HepG2 (cell line): ENCODE measurements around the gene SNRPD3. TPM values are rescaled to one million over a fixed set of nuclear protein-coding genes. Genes with fewer than 3 reads are reported as not detected.
A peak's percentile ranks its signal among the peaks of the same experiment; 100 is the strongest.

ENCODE experiments used
- ATAC-seq: fragments of 200-7000 bp; cut with Tn5 transposase; 3 replicates; pipeline ENCODE4 v1.9.1; 2020; ENCODE audit warnings: mild to moderate bottlenecking, moderate library complexity
- BruUV-seq: library from RNA; stranded (reverse); fragments of 400-500 nt; replicated peaks from 2 replicates; lab custom pipeline; 2021; lab: Mats Ljungman, UMichigan
- CTCF ChIA-PET: fragments of 300-600 bp; formaldehyde crosslinking; extraction: SDS; loops from one replicate; lab custom pipeline; 2021; ENCODE audit warnings: low total read pairs, inconsistent platforms, low intra/inter-chr PET ratio; lab: Yijun Ruan, JAX
- POLR2A ChIA-PET: fragments of 350-600 bp; sonication (Branson Sonifier 250); formaldehyde crosslinking; loops from one replicate; lab custom pipeline; 2020; ENCODE audit warnings: antibody characterized with exemption, inconsistent platforms; lab: Yijun Ruan, JAX
- DNase-seq: peaks from one replicate; pipeline ENCODE4 v3.0.0-alpha.2; 2015; ENCODE audit warnings: low spot score
- FAIRE-seq: peaks from 3 replicates; lab custom pipeline; 2011; peaks lifted over from hg19 to GRCh38; lab: Jason Lieb, UNC
- H2AFZ ChIP-seq: one replicate; pipeline ENCODE4 v1.6.1; 2011; ENCODE audit warnings: low read length, inconsistent platforms
- H3K27ac ChIP-seq: fragments of 300-600 bp; 3 replicates; pipeline ENCODE4 v1.8.0; 2011; ENCODE audit warnings: mixed run types, mild to moderate bottlenecking, mixed read lengths, low read length, inconsistent platforms; ENCODE audit not compliant: insufficient read depth; ENCODE audit errors: extremely low read length
- H3K27me3 ChIP-seq, 2 experiments: fragments of 200-600 bp in 1 of 2; 2 replicates in 1 of 2; 3 replicates in 1 of 2; pipeline versions ENCODE4 v1.6.0 to v1.8.0; 2011; ENCODE audit warnings: low read length in 2 of 2, mild to moderate bottlenecking in 2 of 2, moderate library complexity in 2 of 2, inconsistent platforms in 1 of 2; ENCODE audit not compliant: insufficient read depth in 2 of 2, control insufficient read depth in 1 of 2
- H3K36me3 ChIP-seq, 2 experiments: fragments of 200-600 bp in 1 of 2; replicated peaks in 1 of 2; 2 replicates in 1 of 2; 3 replicates in 1 of 2; pipeline versions ENCODE4 v1.5.1 to v1.8.0; 2011; ENCODE audit warnings: low read length in 2 of 2, inconsistent platforms in 1 of 2; ENCODE audit not compliant: insufficient read depth in 2 of 2, control insufficient read depth in 1 of 2
- H3K4me1 ChIP-seq: 2 replicates; pipeline ENCODE4 v1.5.1; 2012; ENCODE audit warnings: low read length, inconsistent platforms; ENCODE audit not compliant: insufficient read depth
- H3K4me2 ChIP-seq: 2 replicates; pipeline ENCODE4 v1.6.0; 2011; ENCODE audit warnings: low read depth, low read length, inconsistent platforms
- H3K4me3 ChIP-seq, 3 experiments: fragments of 200-600 bp in 1 of 3; sonication (generic), shearing (Covaris generic) in 1 of 3; replicated peaks in 1 of 3; 2 replicates each; pipeline ENCODE4 v1.5.1; 2011 to 2016; ENCODE audit warnings: low read length in 3 of 3, inconsistent platforms in 2 of 3, low read depth in 2 of 3, mild to moderate bottlenecking in 2 of 3, control low read depth in 1 of 3, mixed read lengths in 1 of 3; ENCODE audit not compliant: insufficient read depth in 1 of 3
- H3K79me2 ChIP-seq: one replicate; pipeline ENCODE4 v1.6.1; 2011; ENCODE audit warnings: low read length, inconsistent platforms; ENCODE audit not compliant: insufficient read depth
- H3K9ac ChIP-seq: 2 replicates; pipeline ENCODE4 v1.6.0; 2011; ENCODE audit warnings: mild to moderate bottlenecking, low read depth, low read length, inconsistent platforms; ENCODE audit not compliant: insufficient read depth
- H3K9me3 ChIP-seq: 2 replicates; pipeline ENCODE4 v1.5.1; 2012; ENCODE audit warnings: mild to moderate bottlenecking, low read length
- H4K20me1 ChIP-seq: 2 replicates; pipeline ENCODE4 v1.6.0; 2011; ENCODE audit warnings: inconsistent platforms, mild to moderate bottlenecking, low read length, moderate library complexity; ENCODE audit not compliant: insufficient read depth
- ESRRA ChIP-seq: sonication (generic); formaldehyde crosslinking; IDR thresholded peaks from 2 replicates; pipeline ENCODE4 v1.5.1; 2020; ENCODE audit warnings: mild to moderate bottlenecking, low read depth, missing genetic modification reagents
- KDM3A ChIP-seq: IDR thresholded peaks from 2 replicates; pipeline ENCODE4 v1.6.1; 2018; ENCODE audit warnings: low read depth, missing compliant biosample characterization
- KDM6A ChIP-seq: IDR thresholded peaks from 2 replicates; pipeline ENCODE4 v1.6.1; 2016; ENCODE audit warnings: low read depth
- MED1 ChIP-seq: sonication (generic); formaldehyde crosslinking; IDR thresholded peaks from 2 replicates; pipeline ENCODE4 v1.4.0; 2020; ENCODE audit warnings: missing genetic modification reagents
- RAD21 ChIP-seq: fragments of 450-650 bp; formaldehyde crosslinking; IDR thresholded peaks from 2 replicates; pipeline ENCODE4 v1.5.0; 2020; ENCODE audit warnings: mild to moderate bottlenecking
- ZBTB3 ChIP-seq: sonication (generic); formaldehyde crosslinking; IDR thresholded peaks from 2 replicates; pipeline ENCODE4 v1.4.0; 2020; ENCODE audit warnings: low read depth, mild to moderate bottlenecking, moderate library complexity, missing genetic modification reagents, borderline replicate concordance
- ZFX ChIP-seq: sonication (generic); formaldehyde crosslinking; IDR thresholded peaks from 2 replicates; pipeline ENCODE4 v1.4.0; 2020; ENCODE audit warnings: mild to moderate bottlenecking, low read depth, missing genetic modification reagents, moderate library complexity
- ZNF567 ChIP-seq: sonication (generic); formaldehyde crosslinking; IDR thresholded peaks from 2 replicates; pipeline ENCODE4 v1.8.1; 2023; ENCODE audit warnings: mild to moderate bottlenecking, missing genetic modification reagents, borderline replicate concordance
- ZNF598 ChIP-seq: sonication (generic); formaldehyde crosslinking; IDR thresholded peaks from 2 replicates; pipeline ENCODE4 v1.5.1; 2020; ENCODE audit warnings: mild to moderate bottlenecking, missing genetic modification reagents, borderline replicate concordance
- ZNF614 ChIP-seq: IDR thresholded peaks from 2 replicates; pipeline ENCODE4 v1.6.1; 2018; ENCODE audit warnings: missing biosample characterization, missing genetic modification reagents, inconsistent platforms, borderline replicate concordance
- ZNF792 ChIP-seq: IDR thresholded peaks from 2 replicates; pipeline ENCODE4 v1.6.1; 2016
- ZSCAN25 ChIP-seq: sonication (generic); formaldehyde crosslinking; IDR thresholded peaks from 2 replicates; pipeline ENCODE4 v1.8.0; 2022; ENCODE audit warnings: mild to moderate bottlenecking, missing genetic modification reagents
- whole genome bisulfite sequencing: methylation state at CpG from one replicate; pipeline ENCODE4 v1.1.6; 2017; ENCODE audit warnings: low lambda C conversion rate; 5-methylcytosine and 5-hydroxymethylcytosine counted together
- in situ Hi-C: cut with HindIII; loops from 2 replicates; pipeline ENCODE4 v1.10.0; 2017; ENCODE audit warnings: low pct_unique_long_range_greater_than_20kb; ENCODE audit not compliant: extremely low pct_ligation_motif_present
- intact Hi-C: fragments of 100-400 bp; cut with micrococcal nuclease; formaldehyde crosslinking; loops from one replicate; pipeline ENCODE4 v1.10.0; 2022; ENCODE audit not compliant: unreplicated experiment
- polyA plus RNA-seq, 8 experiments: library from polyadenylated mRNA; depleted of rRNA in 3 of 8; stranded (reverse) in 7 of 8; unstranded in 1 of 8; fragments of >200 nt; fragmentation: Illumina TruSeq in 4 of 8; extraction: Trizol in 4 of 8; gene quantifications; 2 replicates each; pipeline versions ENCODE4 v1.2.1 to v1.2.3, GENCODE V29; 2011 to 2016; ENCODE audit warnings: low read depth in 4 of 8, missing spikeins in 1 of 8, mixed read lengths in 1 of 8; ENCODE audit not compliant: insufficient read depth in 1 of 8
- total RNA-seq, 5 experiments: library from RNA; depleted of rRNA; stranded (reverse); fragments of >200 nt; fragmentation: Illumina TruSeq; extraction: Trizol; gene quantifications; 2 replicates each; pipeline ENCODE4 v1.2.3, GENCODE V29; 2016; ENCODE audit warnings: low read depth in 1 of 5
- TF ChIP-seq, protein P1 (sequence below): fragments of 450-650 bp; IDR thresholded peaks from 2 replicates; pipeline ENCODE4 v1.6.1; 2016
- TF ChIP-seq, protein P2 (sequence below): sonication (generic); formaldehyde crosslinking; IDR thresholded peaks from 2 replicates; pipeline ENCODE4 v1.5.0; 2020; ENCODE audit warnings: mild to moderate bottlenecking, missing genetic modification reagents
- TF ChIP-seq, protein P3 (sequence below): sonication (generic); formaldehyde crosslinking; IDR thresholded peaks from 2 replicates; pipeline ENCODE4 v1.4.0; 2020; ENCODE audit warnings: missing genetic modification reagents
- TF ChIP-seq, protein P4 (sequence below): sonication (generic); formaldehyde crosslinking; IDR thresholded peaks from 2 replicates; pipeline ENCODE4 v1.5.0; 2020; ENCODE audit warnings: missing genetic modification reagents
- TF ChIP-seq, protein P5 (sequence below): sonication (generic); formaldehyde crosslinking; IDR thresholded peaks from 2 replicates; pipeline ENCODE4 v1.4.0; 2020; ENCODE audit warnings: low read depth, mild to moderate bottlenecking, missing genetic modification reagents

Gene SNRPD3
- total and polyA plus RNA-seq, 2 of the 13 experiments (the other 11 are each of a cell fraction or from before 2014, with no cell fraction given) = 110 to 209 TPM

DNA sequence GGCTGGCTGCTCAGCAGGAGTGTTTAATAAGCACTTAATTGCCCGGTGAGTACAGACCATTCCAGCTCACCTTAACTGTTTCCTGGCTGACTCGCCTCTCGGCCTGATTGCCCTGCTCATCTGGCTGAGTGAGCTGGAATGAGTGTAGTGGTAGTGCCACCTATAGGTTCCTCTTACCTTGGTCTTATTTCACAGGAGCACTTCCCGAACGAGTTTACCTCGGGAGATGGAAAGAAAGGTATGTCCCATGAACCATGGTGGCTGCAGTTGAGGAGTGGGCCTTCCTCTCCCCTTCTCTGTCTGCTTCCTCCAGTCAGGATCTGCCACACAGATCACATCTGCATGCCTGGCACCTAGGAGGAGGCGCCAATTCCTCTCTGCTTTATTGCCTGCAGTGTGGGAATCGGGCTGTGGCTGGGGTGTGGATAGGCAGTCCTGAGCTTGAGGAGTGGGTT, 34.0 kb upstream of the SNRPD3 start:
- no peak overlapping the region for H3K27ac ChIP-seq
- ChIA-PET CTCF (interaction anchor here (1.4 to 2.4 kb wide), 2 partner anchors 98 to 101 kb away, joined by 7 to 15 read pairs; no protein-coding TSS in a partner anchor), POLR2A (interaction anchor here (1.1 to 4.6 kb wide), 3 partner anchors 16 to 99 kb away, joined by 4 to 46 read pairs (median 24); no protein-coding TSS in a partner anchor)
- peak; percentile 86 for ATAC-seq
- H3K9ac ChIP-seq = peak overlapping the region; percentile 36
- WGBS = 0% methylated on average over 5 of the region's 8 CpGs
- H3K9me3 ChIP-seq = no peaks in the 10 kb centered on the region
- H3K27me3 ChIP-seq = no peaks in the 10 kb centered on the region
- DNase-seq = peak; percentile 86
- H3K4me1 ChIP-seq = peaks cover 75% of the 10 kb centered on the region
- peak; percentile 98 for FAIRE-seq
- in situ Hi-C loops (loop anchor here (5.0 kb wide), 1 partner anchor 100 kb away; no protein-coding TSS in a partner anchor), intact Hi-C loops (loop anchor here (1.0 to 2.0 kb wide), 2 partner anchors 15 to 99 kb away; no protein-coding TSS in a partner anchor)
- no peaks in the 10 kb centered on the region for H4K20me1 ChIP-seq
- H2AFZ ChIP-seq = peak overlapping the region; percentile 48
- BruUV-seq = no TSS peak
- H3K36me3 ChIP-seq = no peaks in the 10 kb centered on the region
- no peaks in the 10 kb centered on the region for H3K79me2 ChIP-seq
- peak overlapping the region in 1 of 3 experiments; percentile 48; a peak in 2 of 6 replicates for H3K4me3 ChIP-seq
- H3K4me2 ChIP-seq = peak overlapping the region; percentile 68
- TF ChIP-seq MED1 (peak; percentile 66; the same call in 1 of the 2 replicates), ZNF614 (CRISPR knock-in tag) (peak; percentile 47; the same call in 1 of the 2 replicates), ZBTB3 (CRISPR knock-in tag) (no peak), ZNF792 (no peak), ZSCAN25 (peak; percentile 84), ESRRA (CRISPR knock-in tag) (0 out of 2 replicates have a peak, but pooled peaks have one; percentile 18), KDM3A (CRISPR knock-in tag) (0 out of 2 replicates have a peak, but pooled peaks have one; percentile 44), KDM6A (CRISPR knock-in tag) (no peak), ZNF598 (CRISPR knock-in tag) (no peak), ZNF567 (no peak), ZFX (peak; percentile 46; the same call in 1 of the 2 replicates), RAD21 (peak; percentile 95)
- TF ChIP-seq, protein P1, sequence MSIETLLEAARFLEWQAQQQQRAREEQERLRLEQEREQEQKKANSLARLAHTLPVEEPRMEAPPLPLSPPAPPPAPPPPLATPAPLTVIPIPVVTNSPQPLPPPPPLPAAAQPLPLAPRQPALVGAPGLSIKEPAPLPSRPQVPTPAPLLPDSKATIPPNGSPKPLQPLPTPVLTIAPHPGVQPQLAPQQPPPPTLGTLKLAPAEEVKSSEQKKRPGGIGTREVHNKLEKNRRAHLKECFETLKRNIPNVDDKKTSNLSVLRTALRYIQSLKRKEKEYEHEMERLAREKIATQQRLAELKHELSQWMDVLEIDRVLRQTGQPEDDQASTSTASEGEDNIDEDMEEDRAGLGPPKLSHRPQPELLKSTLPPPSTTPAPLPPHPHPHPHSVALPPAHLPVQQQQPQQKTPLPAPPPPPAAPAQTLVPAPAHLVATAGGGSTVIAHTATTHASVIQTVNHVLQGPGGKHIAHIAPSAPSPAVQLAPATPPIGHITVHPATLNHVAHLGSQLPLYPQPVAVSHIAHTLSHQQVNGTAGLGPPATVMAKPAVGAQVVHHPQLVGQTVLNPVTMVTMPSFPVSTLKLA = no peak
- TF ChIP-seq, protein P2, sequence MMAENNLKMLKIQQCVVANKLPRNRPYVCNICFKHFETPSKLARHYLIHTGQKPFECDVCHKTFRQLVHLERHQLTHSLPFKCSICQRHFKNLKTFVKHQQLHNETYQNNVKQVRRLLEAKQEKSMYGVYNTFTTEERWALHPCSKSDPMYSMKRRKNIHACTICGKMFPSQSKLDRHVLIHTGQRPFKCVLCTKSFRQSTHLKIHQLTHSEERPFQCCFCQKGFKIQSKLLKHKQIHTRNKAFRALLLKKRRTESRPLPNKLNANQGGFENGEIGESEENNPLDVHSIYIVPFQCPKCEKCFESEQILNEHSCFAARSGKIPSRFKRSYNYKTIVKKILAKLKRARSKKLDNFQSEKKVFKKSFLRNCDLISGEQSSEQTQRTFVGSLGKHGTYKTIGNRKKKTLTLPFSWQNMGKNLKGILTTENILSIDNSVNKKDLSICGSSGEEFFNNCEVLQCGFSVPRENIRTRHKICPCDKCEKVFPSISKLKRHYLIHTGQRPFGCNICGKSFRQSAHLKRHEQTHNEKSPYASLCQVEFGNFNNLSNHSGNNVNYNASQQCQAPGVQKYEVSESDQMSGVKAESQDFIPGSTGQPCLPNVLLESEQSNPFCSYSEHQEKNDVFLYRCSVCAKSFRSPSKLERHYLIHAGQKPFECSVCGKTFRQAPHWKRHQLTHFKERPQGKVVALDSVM (CRISPR knock-in tag) = 0 out of 2 replicates have a peak, but pooled peaks have one; percentile 35
- TF ChIP-seq, protein P3, sequence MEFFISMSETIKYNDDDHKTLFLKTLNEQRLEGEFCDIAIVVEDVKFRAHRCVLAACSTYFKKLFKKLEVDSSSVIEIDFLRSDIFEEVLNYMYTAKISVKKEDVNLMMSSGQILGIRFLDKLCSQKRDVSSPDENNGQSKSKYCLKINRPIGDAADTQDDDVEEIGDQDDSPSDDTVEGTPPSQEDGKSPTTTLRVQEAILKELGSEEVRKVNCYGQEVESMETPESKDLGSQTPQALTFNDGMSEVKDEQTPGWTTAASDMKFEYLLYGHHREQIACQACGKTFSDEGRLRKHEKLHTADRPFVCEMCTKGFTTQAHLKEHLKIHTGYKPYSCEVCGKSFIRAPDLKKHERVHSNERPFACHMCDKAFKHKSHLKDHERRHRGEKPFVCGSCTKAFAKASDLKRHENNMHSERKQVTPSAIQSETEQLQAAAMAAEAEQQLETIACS (CRISPR knock-in tag) = no peak
- TF ChIP-seq, protein P4, sequence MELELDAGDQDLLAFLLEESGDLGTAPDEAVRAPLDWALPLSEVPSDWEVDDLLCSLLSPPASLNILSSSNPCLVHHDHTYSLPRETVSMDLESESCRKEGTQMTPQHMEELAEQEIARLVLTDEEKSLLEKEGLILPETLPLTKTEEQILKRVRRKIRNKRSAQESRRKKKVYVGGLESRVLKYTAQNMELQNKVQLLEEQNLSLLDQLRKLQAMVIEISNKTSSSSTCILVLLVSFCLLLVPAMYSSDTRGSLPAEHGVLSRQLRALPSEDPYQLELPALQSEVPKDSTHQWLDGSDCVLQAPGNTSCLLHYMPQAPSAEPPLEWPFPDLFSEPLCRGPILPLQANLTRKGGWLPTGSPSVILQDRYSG (CRISPR knock-in tag) = no peak
- TF ChIP-seq, protein P5, sequence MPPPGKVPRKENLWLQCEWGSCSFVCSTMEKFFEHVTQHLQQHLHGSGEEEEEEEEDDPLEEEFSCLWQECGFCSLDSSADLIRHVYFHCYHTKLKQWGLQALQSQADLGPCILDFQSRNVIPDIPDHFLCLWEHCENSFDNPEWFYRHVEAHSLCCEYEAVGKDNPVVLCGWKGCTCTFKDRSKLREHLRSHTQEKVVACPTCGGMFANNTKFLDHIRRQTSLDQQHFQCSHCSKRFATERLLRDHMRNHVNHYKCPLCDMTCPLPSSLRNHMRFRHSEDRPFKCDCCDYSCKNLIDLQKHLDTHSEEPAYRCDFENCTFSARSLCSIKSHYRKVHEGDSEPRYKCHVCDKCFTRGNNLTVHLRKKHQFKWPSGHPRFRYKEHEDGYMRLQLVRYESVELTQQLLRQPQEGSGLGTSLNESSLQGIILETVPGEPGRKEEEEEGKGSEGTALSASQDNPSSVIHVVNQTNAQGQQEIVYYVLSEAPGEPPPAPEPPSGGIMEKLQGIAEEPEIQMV (CRISPR knock-in tag) = 0 out of 2 replicates have a peak, but pooled peaks have one; percentile 16
